ENCODE measurements around the gene NPIPA2.
"Not testable (repeated sequence)": the region's sequence is repeated elsewhere in the genome, so short reads cannot be mapped to it uniquely, and the experiment has no call there.

NPIPA2 gene

GRCh38 chr16:14742273-14743128 is at the start of gene NPIPA2:
TSS of gene NPIPA2 (plus strand) at chr16:14742533. CDS start at chr16:14748066, 5,533 bp downstream.
- in situ Hi-C loops (cut with HindIII; ENCODE audit: low sequenced_read_pairs): not testable (repeated sequence)

GRCh38 chr16:14694129-14694528 is 48.2 kb upstream of the NPIPA2 start, which contains the start of gene PLA2G10:
TSS of gene PLA2G10 (minus strand) at chr16:14694308. CDS start at chr16:14694229, 79 bp downstream.
- in situ Hi-C loops (cut with HindIII; ENCODE audit: low sequenced_read_pairs): not testable (repeated sequence)

- in situ Hi-C loops (cut with HindIII; ENCODE audit: low sequenced_read_pairs): not testable (repeated sequence)
Observed at GRCh38 chr16:14701859-14702258, 40.5 kb upstream of the NPIPA2 start.

GRCh38 chr16:14702672-14703071 is 39.7 kb upstream of the NPIPA2 start:
- in situ Hi-C loops (cut with HindIII; ENCODE audit: low sequenced_read_pairs): not testable (repeated sequence)

- in situ Hi-C loops (cut with HindIII; ENCODE audit: low sequenced_read_pairs): not testable (repeated sequence)
Observed at GRCh38 chr16:14703156-14704011, 38.9 kb upstream of the NPIPA2 start, which contains the start of gene NPIPA3. TSS of gene NPIPA3 (plus strand) at chr16:14703411. CDS start at chr16:14708944, 5,533 bp downstream.

- in situ Hi-C loops (cut with HindIII; ENCODE audit: low sequenced_read_pairs): not testable (repeated sequence)
Observed at GRCh38 chr16:14733233-14733632, 9.1 kb upstream of the NPIPA2 start.

GRCh38 chr16:14740832-14741385 is 1.4 kb upstream of the NPIPA2 start:
- in situ Hi-C loops (cut with HindIII; ENCODE audit: low sequenced_read_pairs): not testable (repeated sequence)

GRCh38 chr16:14741794-14742193 is 539 bp upstream of the NPIPA2 start:
- in situ Hi-C loops (cut with HindIII; ENCODE audit: low sequenced_read_pairs): not testable (repeated sequence)

GRCh38 chr16:14773654-14774053 is 31.3 kb downstream of the NPIPA2 start:
- in situ Hi-C loops (cut with HindIII; ENCODE audit: low sequenced_read_pairs): not testable (repeated sequence)

- in situ Hi-C loops (cut with HindIII; ENCODE audit: low sequenced_read_pairs): not testable (repeated sequence)
Observed at GRCh38 chr16:14775624-14776023, 33.3 kb downstream of the NPIPA2 start.

- in situ Hi-C loops (cut with HindIII; ENCODE audit: low sequenced_read_pairs): not testable (repeated sequence)
Observed at GRCh38 chr16:14776763-14777162, 34.4 kb downstream of the NPIPA2 start.

GRCh38 chr16:14779368-14779877 is 37.1 kb downstream of the NPIPA2 start:
- in situ Hi-C loops (cut with HindIII; ENCODE audit: low sequenced_read_pairs): not testable (repeated sequence)

GRCh38 chr16:14786180-14786579 is 43.8 kb downstream of the NPIPA2 start:
- in situ Hi-C loops (cut with HindIII; ENCODE audit: low sequenced_read_pairs): not testable (repeated sequence)

GRCh38 chr16:14789577-14789976 is 47.2 kb downstream of the NPIPA2 start:
- in situ Hi-C loops (cut with HindIII; ENCODE audit: low sequenced_read_pairs): not testable (repeated sequence)

- in situ Hi-C loops (cut with HindIII; ENCODE audit: low sequenced_read_pairs): not testable (repeated sequence)
Observed at GRCh38 chr16:14790320-14790956, 48.1 kb downstream of the NPIPA2 start.

- in situ Hi-C loops (cut with HindIII; ENCODE audit: low sequenced_read_pairs): not testable (repeated sequence)
Observed at GRCh38 chr16:14792914-14793313, 50.6 kb downstream of the NPIPA2 start.

- in situ Hi-C loops (cut with HindIII; ENCODE audit: low sequenced_read_pairs): not testable (repeated sequence)
Observed at GRCh38 chr16:14797558-14797957, 55.2 kb downstream of the NPIPA2 start.

GRCh38 chr16:14803577-14803976 is 61.2 kb downstream of the NPIPA2 start:
- in situ Hi-C loops (cut with HindIII; ENCODE audit: low sequenced_read_pairs): not testable (repeated sequence)

GRCh38 chr16:14807184-14807678 is 64.9 kb downstream of the NPIPA2 start:
- in situ Hi-C loops (cut with HindIII; ENCODE audit: low sequenced_read_pairs): not testable (repeated sequence)

GRCh38 chr16:14813890-14814289 is 71.6 kb downstream of the NPIPA2 start:
- in situ Hi-C loops (cut with HindIII; ENCODE audit: low sequenced_read_pairs): not testable (repeated sequence)

All from DLD1 (cell line).